HepG2 (cell line): ENCODE results near the gene PPP1R15A. TPM values are rescaled to one million over a fixed set of nuclear protein-coding genes. Genes with fewer than 3 reads are reported as not detected.

Source experiments
- ATAC-seq: fragments of 200-7000 bp; cut with Tn5 transposase; 3 replicates; pipeline ENCODE4 v1.9.1; 2020; ENCODE audit warnings: mild to moderate bottlenecking, moderate library complexity
- BruUV-seq: library from RNA; stranded (reverse); fragments of 400-500 nt; replicated peaks from 2 replicates; lab custom pipeline; 2021; lab: Mats Ljungman, UMichigan
- CTCF ChIA-PET: fragments of 300-600 bp; formaldehyde crosslinking; extraction: SDS; loops from one replicate; lab custom pipeline; 2021; ENCODE audit warnings: low total read pairs, inconsistent platforms, low intra/inter-chr PET ratio; lab: Yijun Ruan, JAX
- POLR2A ChIA-PET: fragments of 350-600 bp; sonication (Branson Sonifier 250); formaldehyde crosslinking; loops from one replicate; lab custom pipeline; 2020; ENCODE audit warnings: antibody characterized with exemption, inconsistent platforms; lab: Yijun Ruan, JAX
- DNase-seq: peaks from one replicate; pipeline ENCODE4 v3.0.0-alpha.2; 2015; ENCODE audit warnings: low spot score
- FAIRE-seq: peaks from 3 replicates; lab custom pipeline; 2011; peaks lifted over from hg19 to GRCh38; lab: Jason Lieb, UNC
- H2AFZ ChIP-seq: one replicate; pipeline ENCODE4 v1.6.1; 2011; ENCODE audit warnings: low read length, inconsistent platforms
- H3K27ac ChIP-seq: fragments of 300-600 bp; 3 replicates; pipeline ENCODE4 v1.8.0; 2011; ENCODE audit warnings: mixed run types, mild to moderate bottlenecking, mixed read lengths, low read length, inconsistent platforms; ENCODE audit not compliant: insufficient read depth; ENCODE audit errors: extremely low read length
- H3K27me3 ChIP-seq, 2 experiments: fragments of 200-600 bp in 1 of 2; 2 replicates in 1 of 2; 3 replicates in 1 of 2; pipeline versions ENCODE4 v1.6.0 to v1.8.0; 2011; ENCODE audit warnings: low read length in 2 of 2, mild to moderate bottlenecking in 2 of 2, moderate library complexity in 2 of 2, inconsistent platforms in 1 of 2; ENCODE audit not compliant: insufficient read depth in 2 of 2, control insufficient read depth in 1 of 2
- H3K36me3 ChIP-seq, 2 experiments: fragments of 200-600 bp in 1 of 2; replicated peaks in 1 of 2; 2 replicates in 1 of 2; 3 replicates in 1 of 2; pipeline versions ENCODE4 v1.5.1 to v1.8.0; 2011; ENCODE audit warnings: low read length in 2 of 2, inconsistent platforms in 1 of 2; ENCODE audit not compliant: insufficient read depth in 2 of 2, control insufficient read depth in 1 of 2
- H3K4me1 ChIP-seq: 2 replicates; pipeline ENCODE4 v1.5.1; 2012; ENCODE audit warnings: low read length, inconsistent platforms; ENCODE audit not compliant: insufficient read depth
- H3K4me2 ChIP-seq: 2 replicates; pipeline ENCODE4 v1.6.0; 2011; ENCODE audit warnings: low read depth, low read length, inconsistent platforms
- H3K4me3 ChIP-seq, 3 experiments: fragments of 200-600 bp in 1 of 3; sonication (generic), shearing (Covaris generic) in 1 of 3; replicated peaks in 1 of 3; 2 replicates each; pipeline ENCODE4 v1.5.1; 2011 to 2016; ENCODE audit warnings: low read length in 3 of 3, inconsistent platforms in 2 of 3, low read depth in 2 of 3, mild to moderate bottlenecking in 2 of 3, control low read depth in 1 of 3, mixed read lengths in 1 of 3; ENCODE audit not compliant: insufficient read depth in 1 of 3
- H3K79me2 ChIP-seq: one replicate; pipeline ENCODE4 v1.6.1; 2011; ENCODE audit warnings: low read length, inconsistent platforms; ENCODE audit not compliant: insufficient read depth
- H3K9ac ChIP-seq: 2 replicates; pipeline ENCODE4 v1.6.0; 2011; ENCODE audit warnings: mild to moderate bottlenecking, low read depth, low read length, inconsistent platforms; ENCODE audit not compliant: insufficient read depth
- H3K9me3 ChIP-seq: 2 replicates; pipeline ENCODE4 v1.5.1; 2012; ENCODE audit warnings: mild to moderate bottlenecking, low read length
- H4K20me1 ChIP-seq: 2 replicates; pipeline ENCODE4 v1.6.0; 2011; ENCODE audit warnings: inconsistent platforms, mild to moderate bottlenecking, low read length, moderate library complexity; ENCODE audit not compliant: insufficient read depth
- BHLHE40 ChIP-seq: IDR thresholded peaks from 2 replicates; pipeline ENCODE4 v1.6.1; 2011; ENCODE audit warnings: low read length, improper control_type of control experiment
- CSRNP2 ChIP-seq: sonication (generic); formaldehyde crosslinking; conservative IDR thresholded peaks from 2 replicates; pipeline ENCODE4 v1.8.0; 2022; ENCODE audit warnings: low read depth, missing genetic modification reagents
- MED1 ChIP-seq: sonication (generic); formaldehyde crosslinking; IDR thresholded peaks from 2 replicates; pipeline ENCODE4 v1.4.0; 2020; ENCODE audit warnings: missing genetic modification reagents
- TOPORS ChIP-seq: sonication (generic); formaldehyde crosslinking; IDR thresholded peaks from 2 replicates; pipeline ENCODE4 v1.8.0; 2023; ENCODE audit warnings: mild to moderate bottlenecking, missing genetic modification reagents
- ZBTB40 ChIP-seq, 2 experiments: fragments of 450-650 bp in 1 of 2; sonication (generic) in 1 of 2; formaldehyde crosslinking in 1 of 2; IDR thresholded peaks; 2 replicates each; pipeline versions ENCODE4 v1.6.1 to v1.8.0; 2016 to 2022; ENCODE audit warnings: antibody characterized with exemption in 1 of 2, mild to moderate bottlenecking in 1 of 2, missing genetic modification reagents in 1 of 2
- ZNF761 ChIP-seq: sonication (generic); formaldehyde crosslinking; conservative IDR thresholded peaks from 2 replicates; pipeline ENCODE4 v1.4.0; 2020; ENCODE audit warnings: mild to moderate bottlenecking, missing genetic modification reagents
- WGBS: methylation state at CpG from one replicate; pipeline ENCODE4 v1.1.6; 2017; ENCODE audit warnings: low lambda C conversion rate; 5-methylcytosine and 5-hydroxymethylcytosine counted together
- in situ Hi-C: cut with HindIII; loops from 2 replicates; pipeline ENCODE4 v1.10.0; 2017; ENCODE audit warnings: low pct_unique_long_range_greater_than_20kb; ENCODE audit not compliant: extremely low pct_ligation_motif_present
- intact Hi-C: fragments of 100-400 bp; cut with micrococcal nuclease; formaldehyde crosslinking; loops from one replicate; pipeline ENCODE4 v1.10.0; 2022; ENCODE audit not compliant: unreplicated experiment
- polyA plus RNA-seq, 8 experiments: library from polyadenylated mRNA; depleted of rRNA in 3 of 8; stranded (reverse) in 7 of 8; unstranded in 1 of 8; fragments of >200 nt; fragmentation: Illumina TruSeq in 4 of 8; extraction: Trizol in 4 of 8; gene quantifications; 2 replicates each; pipeline versions ENCODE4 v1.2.1 to v1.2.3, GENCODE V29; 2011 to 2016; ENCODE audit warnings: low read depth in 4 of 8, missing spikeins in 1 of 8, mixed read lengths in 1 of 8; ENCODE audit not compliant: insufficient read depth in 1 of 8
- total RNA-seq, 5 experiments: library from RNA; depleted of rRNA; stranded (reverse); fragments of >200 nt; fragmentation: Illumina TruSeq; extraction: Trizol; gene quantifications; 2 replicates each; pipeline ENCODE4 v1.2.3, GENCODE V29; 2016; ENCODE audit warnings: low read depth in 1 of 5
- TF ChIP-seq, protein P1 (sequence below): IDR thresholded peaks from 2 replicates; pipeline ENCODE4 v1.6.1; 2016; ENCODE audit warnings: low read depth
- TF ChIP-seq, protein P2 (sequence below): sonication (generic); formaldehyde crosslinking; IDR thresholded peaks from 2 replicates; pipeline ENCODE4 v1.4.0; 2020; ENCODE audit warnings: low read depth, missing genetic modification reagents

Gene PPP1R15A
- total and polyA plus RNA-seq, 2 of the 13 experiments (the other 11 are each of a cell fraction or from before 2014, with no cell fraction given), result 15.6 to 18.5 TPM

DNA sequence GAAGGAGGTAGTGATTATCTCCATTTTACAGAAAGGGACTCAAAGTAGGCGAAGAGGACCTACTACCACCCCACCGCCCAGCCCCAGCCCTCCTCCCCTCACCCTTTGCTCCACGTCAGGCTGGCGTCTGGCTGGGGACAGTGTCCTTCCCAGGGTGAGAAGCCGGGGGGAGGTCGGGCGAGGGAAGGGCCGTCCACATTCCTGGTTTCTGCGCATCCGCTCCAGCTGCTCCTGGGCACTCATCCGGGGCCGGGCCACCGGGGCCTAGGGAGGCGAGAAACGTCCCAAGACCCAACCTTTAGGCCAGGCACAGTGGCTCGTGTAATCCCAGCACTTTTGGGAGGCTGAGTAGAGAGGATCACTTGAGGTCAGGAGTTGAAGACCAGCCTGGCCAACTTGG, 31.2 kb upstream of the PPP1R15A start:
- no peak for ATAC-seq
- Histone ChIP-seq H3K36me3 (peaks cover 0 to 5% of the 10 kb centered on the region in 2 experiments; a peak in 1 of 5 replicates), H3K4me2 (no peak overlapping the region), H4K20me1 (no peaks in the 10 kb centered on the region), H3K9me3 (no peaks in the 10 kb centered on the region), H2AFZ (no peak overlapping the region), H3K9ac (no peak overlapping the region), H3K27me3 (no peaks in the 10 kb centered on the region), H3K4me3 (no peak overlapping the region), H3K79me2 (no peaks in the 10 kb centered on the region), H3K27ac (no peak overlapping the region), H3K4me1 (peaks cover 17% of the 10 kb centered on the region)
- ChIA-PET POLR2A (no interaction called here), CTCF (no interaction called here)
- intact Hi-C loops, result no loop called here
- WGBS, result 92% methylated on average over 16 of the region's 16 CpGs
- BruUV-seq, result no TSS peak
- FAIRE-seq, result no peak
- no peak for DNase-seq
- in situ Hi-C loops, result loop anchor here (5.0 kb wide), 1 partner anchor 194 kb away; the partner anchor contains the start of gene CA11
- TF ChIP-seq BHLHE40, result no peak
- TF ChIP-seq, protein P1, sequence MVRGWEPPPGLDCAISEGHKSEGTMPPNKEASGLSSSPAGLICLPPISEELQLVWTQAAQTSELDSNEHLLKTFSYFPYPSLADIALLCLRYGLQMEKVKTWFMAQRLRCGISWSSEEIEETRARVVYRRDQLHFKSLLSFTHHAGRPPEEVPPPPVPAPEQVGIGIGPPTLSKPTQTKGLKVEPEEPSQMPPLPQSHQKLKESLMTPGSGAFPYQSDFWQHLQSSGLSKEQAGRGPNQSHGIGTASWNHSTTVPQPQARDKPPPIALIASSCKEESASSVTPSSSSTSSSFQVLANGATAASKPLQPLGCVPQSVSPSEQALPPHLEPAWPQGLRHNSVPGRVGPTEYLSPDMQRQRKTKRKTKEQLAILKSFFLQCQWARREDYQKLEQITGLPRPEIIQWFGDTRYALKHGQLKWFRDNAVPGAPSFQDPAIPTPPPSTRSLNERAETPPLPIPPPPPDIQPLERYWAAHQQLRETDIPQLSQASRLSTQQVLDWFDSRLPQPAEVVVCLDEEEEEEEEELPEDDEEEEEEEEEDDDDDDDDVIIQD, result no peak
- TF ChIP-seq, protein P2, sequence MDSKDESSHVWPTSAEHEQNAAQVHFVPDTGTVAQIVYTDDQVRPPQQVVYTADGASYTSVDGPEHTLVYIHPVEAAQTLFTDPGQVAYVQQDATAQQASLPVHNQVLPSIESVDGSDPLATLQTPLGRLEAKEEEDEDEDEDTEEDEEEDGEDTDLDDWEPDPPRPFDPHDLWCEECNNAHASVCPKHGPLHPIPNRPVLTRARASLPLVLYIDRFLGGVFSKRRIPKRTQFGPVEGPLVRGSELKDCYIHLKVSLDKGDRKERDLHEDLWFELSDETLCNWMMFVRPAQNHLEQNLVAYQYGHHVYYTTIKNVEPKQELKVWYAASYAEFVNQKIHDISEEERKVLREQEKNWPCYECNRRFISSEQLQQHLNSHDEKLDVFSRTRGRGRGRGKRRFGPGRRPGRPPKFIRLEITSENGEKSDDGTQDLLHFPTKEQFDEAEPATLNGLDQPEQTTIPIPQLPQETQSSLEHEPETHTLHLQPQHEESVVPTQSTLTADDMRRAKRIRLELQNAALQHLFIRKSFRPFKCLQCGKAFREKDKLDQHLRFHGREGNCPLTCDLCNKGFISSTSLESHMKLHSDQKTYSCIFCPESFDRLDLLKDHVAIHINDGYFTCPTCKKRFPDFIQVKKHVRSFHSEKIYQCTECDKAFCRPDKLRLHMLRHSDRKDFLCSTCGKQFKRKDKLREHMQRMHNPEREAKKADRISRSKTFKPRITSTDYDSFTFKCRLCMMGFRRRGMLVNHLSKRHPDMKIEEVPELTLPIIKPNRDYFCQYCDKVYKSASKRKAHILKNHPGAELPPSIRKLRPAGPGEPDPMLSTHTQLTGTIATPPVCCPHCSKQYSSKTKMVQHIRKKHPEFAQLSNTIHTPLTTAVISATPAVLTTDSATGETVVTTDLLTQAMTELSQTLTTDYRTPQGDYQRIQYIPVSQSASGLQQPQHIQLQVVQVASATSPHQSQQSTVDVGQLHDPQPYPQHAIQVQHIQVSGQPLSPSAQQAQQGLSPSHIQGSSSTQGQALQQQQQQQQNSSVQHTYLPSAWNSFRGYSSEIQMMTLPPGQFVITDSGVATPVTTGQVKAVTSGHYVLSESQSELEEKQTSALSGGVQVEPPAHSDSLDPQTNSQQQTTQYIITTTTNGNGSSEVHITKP (CRISPR knock-in tag), result no peak
- TF ChIP-seq MED1, result no peak
- TF ChIP-seq ZBTB40 (IDR thresholded peaks at IDR 0.05), result no peak
- TF ChIP-seq ZBTB40 (CRISPR knock-in tag; IDR thresholded peaks at IDR 0.05), result no peak
- TF ChIP-seq CSRNP2 (CRISPR knock-in tag), result no peak
- TF ChIP-seq TOPORS (CRISPR knock-in tag), result no peak
- no peak for TF ChIP-seq ZNF761 (CRISPR knock-in tag)
